NOMO-1 (cell line): ENCODE measurements around the gene ERICH6B.

Experiments
- DNase-seq, 2 experiments: peaks; one replicate each; lab custom pipeline; 2025; ENCODE audit not compliant: unreplicated experiment in 2 of 2; lab: John Stamatoyannopoulos, UW

ERICH6B gene

DNA sequence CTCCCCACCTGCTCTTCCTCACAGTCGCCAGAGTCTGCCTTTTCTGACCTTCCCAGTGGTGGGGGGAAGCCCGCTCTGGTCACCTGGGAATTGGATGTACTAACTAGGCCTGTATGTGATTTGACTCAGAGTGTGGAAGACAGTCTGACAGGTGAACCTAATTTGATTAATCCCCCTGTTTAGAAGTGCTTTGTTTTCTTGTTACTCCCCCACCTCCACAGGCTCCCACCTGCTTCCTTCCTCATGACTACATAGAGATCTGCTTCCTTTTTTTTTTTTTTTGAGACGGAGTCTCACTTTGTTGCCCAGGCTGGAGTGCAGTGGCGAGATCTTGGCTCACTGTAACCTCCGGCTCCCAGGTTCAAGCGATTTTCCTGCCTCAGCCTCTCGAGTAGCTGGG lies 106.8 kb downstream of the ERICH6B start:
- no peak for DNase-seq

DNA sequence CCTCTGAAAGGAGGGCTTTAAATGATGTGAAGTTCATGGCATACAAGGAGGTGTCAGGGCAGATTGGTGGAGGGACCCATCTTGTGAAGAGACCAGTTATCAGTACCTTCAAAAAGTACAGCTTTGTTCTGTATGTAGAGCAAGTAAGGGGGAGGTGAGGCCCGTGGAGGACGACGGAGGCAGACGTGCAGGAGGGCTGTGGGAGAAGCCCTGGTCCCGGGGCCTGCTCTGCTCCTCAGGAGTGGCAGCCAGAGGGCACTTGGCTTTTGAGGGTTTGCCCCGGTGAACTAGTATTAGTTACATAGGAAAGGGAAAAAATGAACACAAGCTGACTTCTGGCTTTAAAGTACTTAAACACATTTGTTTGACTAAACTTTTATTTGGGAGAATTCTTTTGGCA lies 108.7 kb downstream of the ERICH6B start:
- DNase-seq: no peak

DNA sequence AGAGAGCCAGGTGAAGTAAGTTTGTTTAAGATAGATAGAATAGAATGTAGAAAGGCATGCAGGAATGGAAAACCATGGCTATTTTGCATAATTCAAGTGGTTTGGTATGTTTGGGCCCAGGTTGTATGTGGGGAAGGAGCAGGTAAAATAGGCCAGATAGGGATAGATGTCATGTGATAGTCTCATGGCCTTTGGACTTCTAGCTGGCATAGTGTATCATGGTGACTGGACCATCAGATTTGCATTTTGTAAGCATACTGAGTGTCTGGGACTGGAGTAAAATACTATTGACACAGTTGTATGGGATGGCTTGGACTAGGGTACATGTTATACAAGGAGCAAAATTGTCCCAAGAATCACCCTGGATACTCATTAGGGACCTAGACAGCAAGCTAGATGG lies 111.9 kb downstream of the ERICH6B start:
- DNase-seq: no peak

DNA sequence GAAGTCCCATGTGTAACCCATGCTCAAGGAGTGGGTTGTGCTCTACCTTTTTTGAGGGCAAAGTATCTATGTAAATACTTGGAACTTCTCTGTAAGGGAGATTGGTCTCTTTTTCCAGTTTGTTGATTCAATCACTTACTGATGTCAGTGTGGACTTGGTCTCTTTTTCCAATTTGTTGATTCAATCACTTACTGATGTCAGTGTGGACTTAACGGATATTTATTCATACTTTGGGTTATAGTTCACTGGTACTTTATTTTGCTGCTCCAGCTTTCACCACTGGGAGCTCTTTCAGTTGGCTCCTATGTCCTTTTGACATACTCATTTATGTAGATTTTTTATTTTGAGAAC lies 114.4 kb downstream of the ERICH6B start:
- no peak for DNase-seq

DNA sequence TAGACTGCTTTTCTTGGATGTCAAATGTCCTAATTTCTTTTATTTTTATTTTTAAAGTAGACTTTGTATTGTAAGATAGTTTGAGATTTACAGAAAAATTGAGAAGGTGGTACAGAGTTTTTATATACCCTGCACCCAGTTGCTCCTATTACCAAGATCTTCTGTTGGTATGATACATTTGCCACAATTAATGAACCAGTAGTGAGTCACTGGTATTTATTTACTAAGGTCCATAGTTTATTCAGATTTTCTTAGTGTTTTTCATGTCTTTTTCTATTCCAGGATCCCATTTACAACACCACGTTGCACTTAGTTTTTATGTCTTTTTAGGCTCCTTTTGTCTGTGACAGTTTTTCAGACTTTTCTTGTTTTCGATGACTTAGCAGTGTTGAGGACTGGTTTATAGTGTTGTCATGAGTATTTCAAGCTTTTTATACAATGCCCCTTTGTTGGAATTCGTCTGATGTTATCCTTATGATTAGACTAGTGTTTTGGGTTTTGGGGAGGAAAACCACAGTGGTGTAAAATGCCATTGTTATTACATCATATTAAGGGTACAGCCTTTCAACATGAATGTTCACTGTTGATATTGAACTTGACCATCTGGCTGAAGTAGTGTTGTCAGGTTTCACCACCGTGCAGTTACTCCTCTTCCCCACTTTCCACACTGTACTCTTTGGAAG lies 114.9 kb downstream of the ERICH6B start:
- no peak for DNase-seq

DNA sequence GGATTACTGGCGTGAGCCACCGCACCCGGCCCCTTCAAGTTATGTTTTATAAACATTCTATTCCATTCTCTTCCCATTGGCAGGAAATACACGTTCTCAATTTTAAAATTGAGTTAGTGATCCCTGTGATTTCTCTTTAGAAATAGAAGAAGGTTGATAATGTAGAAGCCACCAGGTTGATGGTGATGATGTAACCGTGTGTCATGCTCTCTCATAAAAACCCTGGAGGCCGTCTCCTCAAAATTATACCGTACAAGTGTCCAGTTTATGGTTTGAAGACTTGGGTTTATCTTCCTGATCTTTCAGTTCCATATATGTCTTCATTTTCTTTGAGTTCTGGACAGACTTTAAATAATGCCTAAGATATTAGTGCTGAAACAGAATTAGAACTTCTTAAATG lies 118.6 kb downstream of the ERICH6B start:
- no peak for DNase-seq

DNA sequence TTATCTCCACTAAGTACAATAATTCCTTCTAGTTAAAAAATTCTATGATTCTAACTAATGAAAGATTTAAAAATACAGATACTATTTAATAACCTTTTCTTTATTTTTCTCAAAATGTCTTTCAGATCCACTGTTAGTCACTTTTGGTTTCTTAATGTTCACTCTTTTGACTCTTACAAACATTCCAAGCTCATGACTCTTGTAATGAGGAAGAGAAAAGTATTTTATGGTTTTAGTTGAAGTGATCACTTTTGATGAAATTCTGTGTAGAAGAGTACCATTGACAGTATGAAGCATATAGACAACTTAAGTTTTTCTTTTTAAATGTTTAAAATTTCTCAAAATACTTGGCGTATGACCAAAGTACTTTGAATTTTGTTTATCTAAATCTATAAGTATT lies 123.0 kb downstream of the ERICH6B start:
- DNase-seq: no peak
